Measurements from ENCODE around the gene LAMA5. TPM values are rescaled to one million over a fixed set of nuclear protein-coding genes. Genes with fewer than 3 reads are reported as not detected.
A peak's percentile ranks its signal among the peaks of the same experiment; 100 is the strongest.

The LAMA5 gene
- total RNA-seq, 1 donor from 2014 or later = 150 TPM

- Histone ChIP-seq H3K9me3 (no peaks in the 10 kb centered on the region), H3K27me3 (no peaks in the 10 kb centered on the region), H3K36me3 (peaks cover 3 to 30% of the 10 kb centered on the region in 2 donors), H3K27ac (no peak overlapping the region), H3K4me3 (no peak overlapping the region), H3K4me1 (peaks cover 26% of the 10 kb centered on the region)
- intact Hi-C loops (cut with DNase I) = no loop called here
- TF ChIP-seq CTCF (IDR thresholded peaks at IDR 0.05) (no peak), POLR2AphosphoS5 (IDR thresholded peaks at IDR 0.05; ENCODE audit: insufficient read depth in 1 of 2, low read depth in 1 of 2) (no peak), POLR2A (IDR thresholded peaks at IDR 0.05) (no peak)
- no peak for DNase-seq (ENCODE audit: extremely low spot score in 2 of 2)
Measured at GRCh38 chr20:62390317-62391164, 23.4 kb upstream of the LAMA5 start.

- no peak overlapping the region for H3K4me3 ChIP-seq
- no peak overlapping the region for H3K27ac ChIP-seq
- H3K36me3 ChIP-seq = peaks cover 3 to 30% of the 10 kb centered on the region in 2 donors
- H3K9me3 ChIP-seq = no peaks in the 10 kb centered on the region
- DNase-seq (ENCODE audit: extremely low spot score in 2 of 2) = no peak
- intact Hi-C loops (cut with DNase I) = loop anchor here (5.0 to 10.0 kb wide), 2 partner anchors 87 to 245 kb away; partner anchors contain the start of genes ADRM1, PSMA7 and SS18L1
- TF ChIP-seq POLR2AphosphoS5 (IDR thresholded peaks at IDR 0.05; ENCODE audit: insufficient read depth in 1 of 2, low read depth in 1 of 2) (no peak), POLR2A (IDR thresholded peaks at IDR 0.05) (no peak), CTCF (IDR thresholded peaks at IDR 0.05) (no peak)
- peaks cover 31% of the 10 kb centered on the region for H3K4me1 ChIP-seq
- no peaks in the 10 kb centered on the region for H3K27me3 ChIP-seq
Measured at GRCh38 chr20:62389601-62390087, 22.5 kb upstream of the LAMA5 start.

- TF ChIP-seq POLR2A (IDR thresholded peaks at IDR 0.05) (no peak), POLR2AphosphoS5 (IDR thresholded peaks at IDR 0.05; ENCODE audit: insufficient read depth in 1 of 2, low read depth in 1 of 2) (no peak), CTCF (IDR thresholded peaks at IDR 0.05) (no peak)
- intact Hi-C loops (cut with DNase I) = loop anchor here (5.0 to 10.0 kb wide), 2 partner anchors 87 to 244 kb away; partner anchors contain the start of genes ADRM1, PSMA7 and SS18L1
- no peak overlapping the region for H3K27ac ChIP-seq
- H3K27me3 ChIP-seq = no peaks in the 10 kb centered on the region
- peaks cover 31% of the 10 kb centered on the region for H3K4me1 ChIP-seq
- no peak for DNase-seq (ENCODE audit: extremely low spot score in 2 of 2)
- peaks cover 3 to 30% of the 10 kb centered on the region in 2 donors for H3K36me3 ChIP-seq
- no peak overlapping the region for H3K4me3 ChIP-seq
- H3K9me3 ChIP-seq = no peaks in the 10 kb centered on the region
Measured at GRCh38 chr20:62388839-62389600, 21.9 kb upstream of the LAMA5 start.

- H3K27me3 ChIP-seq = no peaks in the 10 kb centered on the region
- TF ChIP-seq CTCF (IDR thresholded peaks at IDR 0.05) (no peak), POLR2AphosphoS5 (IDR thresholded peaks at IDR 0.05; ENCODE audit: insufficient read depth in 1 of 2, low read depth in 1 of 2) (no peak), POLR2A (IDR thresholded peaks at IDR 0.05) (no peak)
- peak overlapping the region; percentile 87 to 100 for H3K4me3 ChIP-seq
- H3K9me3 ChIP-seq = no peaks in the 10 kb centered on the region
- intact Hi-C loops (cut with DNase I) = loop anchor here (5.0 to 10.0 kb wide), 2 partner anchors 86 to 243 kb away; partner anchors contain the start of genes ADRM1, PSMA7 and SS18L1
- H3K36me3 ChIP-seq = peaks cover 0 to 30% of the 10 kb centered on the region in 2 donors
- H3K27ac ChIP-seq = peak overlapping the region; percentile 92
- DNase-seq (ENCODE audit: extremely low spot score in 2 of 2) = no peak
- peaks cover 31% of the 10 kb centered on the region for H3K4me1 ChIP-seq
Measured at GRCh38 chr20:62387933-62388635, 21.0 kb upstream of the LAMA5 start.

Data from vagina (tissue), 2 donors.